ENCODE measurements around the gene ZBTB7C.

Gene ZBTB7C

DNA sequence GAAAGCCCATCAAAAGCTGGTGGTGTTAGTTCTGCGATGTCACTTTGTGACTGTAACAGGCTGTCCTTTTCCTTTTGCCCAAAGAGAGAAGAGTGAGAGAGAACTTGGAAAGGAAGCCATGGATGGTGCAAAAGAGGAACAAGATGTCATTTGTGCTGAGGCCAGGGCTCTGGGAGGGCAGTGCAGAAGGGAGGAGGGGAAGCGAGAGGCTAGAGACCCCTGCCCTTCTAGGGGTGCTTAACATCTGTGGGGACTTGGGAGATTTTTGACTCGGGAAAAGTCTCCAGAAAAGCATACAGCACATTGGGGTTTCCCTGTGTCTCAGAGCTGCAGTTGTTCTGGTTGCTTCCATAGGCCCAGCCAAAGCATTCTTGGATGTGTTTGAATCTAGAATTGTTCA is 49.6 kb downstream of the ZBTB7C start:
- no peak overlapping the region for H3K4me3 ChIP-seq (ENCODE audit: control insufficient read depth, low read depth, low read length)
- TF ChIP-seq CTCF (IDR thresholded peaks at IDR 0.05; ENCODE audit: control insufficient read depth, insufficient read depth, low read depth, low read length, missing control alignments) = no peak
- no peak for DNase-seq (ENCODE audit: low read depth)

DNA sequence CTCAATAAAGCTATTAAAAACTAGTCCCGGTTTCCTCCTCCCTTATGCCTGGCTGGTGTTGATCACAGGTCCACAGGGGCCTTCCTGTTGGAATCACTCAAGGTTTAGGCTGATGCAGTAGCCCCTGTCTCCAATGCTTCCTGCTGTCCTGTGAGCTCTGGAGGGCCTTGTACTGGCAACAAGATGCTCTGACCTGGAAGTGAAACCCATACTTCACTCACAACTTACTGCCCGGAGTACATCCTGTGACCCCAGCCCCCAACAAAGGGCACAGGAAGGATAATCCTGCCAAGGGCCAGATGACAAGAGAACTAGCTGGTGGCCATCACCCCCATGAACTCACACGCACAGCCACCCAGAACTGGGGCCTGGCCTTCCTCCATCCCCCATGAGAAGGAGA is 50.3 kb downstream of the ZBTB7C start:
- no peak for TF ChIP-seq CTCF (IDR thresholded peaks at IDR 0.05; ENCODE audit: control insufficient read depth, insufficient read depth, low read depth, low read length, missing control alignments)
- no peak for DNase-seq (ENCODE audit: low read depth)
- H3K4me3 ChIP-seq (ENCODE audit: control insufficient read depth, low read depth, low read length) = no peak overlapping the region

DNA sequence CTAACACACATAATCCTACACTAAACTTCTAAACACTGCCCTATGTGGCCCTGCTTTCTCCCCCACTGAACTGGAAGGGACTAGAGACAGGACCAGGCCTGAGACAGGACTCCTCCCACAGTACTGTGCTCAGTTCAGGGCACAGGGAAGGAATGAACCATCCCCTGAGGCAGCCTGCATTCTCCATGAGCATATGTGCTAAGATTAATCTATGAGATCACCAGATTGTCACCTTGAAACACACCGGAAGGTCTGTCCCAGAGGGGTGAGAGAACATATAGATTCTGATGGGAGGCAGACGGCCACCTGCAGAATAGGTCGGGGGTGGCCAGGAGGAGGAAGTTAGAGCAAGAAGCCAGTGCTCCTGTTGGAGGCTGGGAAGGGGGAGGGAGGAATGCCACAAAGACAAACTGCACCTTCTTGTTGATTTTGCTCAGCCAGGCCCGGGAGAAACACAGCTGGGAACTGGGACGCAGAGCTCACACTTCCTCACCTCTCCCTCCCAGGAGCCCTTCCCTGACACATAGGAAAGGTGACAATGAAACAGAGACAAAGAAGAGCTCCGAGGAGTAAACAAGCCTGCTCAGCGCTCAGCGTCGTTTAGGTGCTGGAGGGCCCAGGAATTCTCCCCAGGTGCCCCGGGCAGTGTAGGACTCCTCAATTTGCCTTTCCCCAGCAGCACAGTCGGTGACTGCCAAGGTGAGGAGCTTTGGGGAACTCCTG is 52.1 kb downstream of the ZBTB7C start:
- DNase-seq (ENCODE audit: low read depth) = no peak

GRCh38 chr18:48356151-48356745 is 52.9 kb downstream of the ZBTB7C start:
- no peak for DNase-seq (ENCODE audit: low read depth)
- H3K4me3 ChIP-seq (ENCODE audit: control insufficient read depth, low read depth, low read length) = no peak overlapping the region
- TF ChIP-seq CTCF (IDR thresholded peaks at IDR 0.05; ENCODE audit: control insufficient read depth, insufficient read depth, low read depth, low read length, missing control alignments) = no peak

More for the DNA sequence above, 52.1 kb downstream of the ZBTB7C start:
- no peak overlapping the region for H3K4me3 ChIP-seq (ENCODE audit: control insufficient read depth, low read depth, low read length)
- no peak for TF ChIP-seq CTCF (IDR thresholded peaks at IDR 0.05; ENCODE audit: control insufficient read depth, insufficient read depth, low read depth, low read length, missing control alignments)

GRCh38 chr18:48355276-48356115 is 53.7 kb downstream of the ZBTB7C start:
- H3K4me3 ChIP-seq (ENCODE audit: control insufficient read depth, low read depth, low read length) = no peak overlapping the region
- no peak for DNase-seq (ENCODE audit: low read depth)
- TF ChIP-seq CTCF (IDR thresholded peaks at IDR 0.05; ENCODE audit: control insufficient read depth, insufficient read depth, low read depth, low read length, missing control alignments) = no peak

DNA sequence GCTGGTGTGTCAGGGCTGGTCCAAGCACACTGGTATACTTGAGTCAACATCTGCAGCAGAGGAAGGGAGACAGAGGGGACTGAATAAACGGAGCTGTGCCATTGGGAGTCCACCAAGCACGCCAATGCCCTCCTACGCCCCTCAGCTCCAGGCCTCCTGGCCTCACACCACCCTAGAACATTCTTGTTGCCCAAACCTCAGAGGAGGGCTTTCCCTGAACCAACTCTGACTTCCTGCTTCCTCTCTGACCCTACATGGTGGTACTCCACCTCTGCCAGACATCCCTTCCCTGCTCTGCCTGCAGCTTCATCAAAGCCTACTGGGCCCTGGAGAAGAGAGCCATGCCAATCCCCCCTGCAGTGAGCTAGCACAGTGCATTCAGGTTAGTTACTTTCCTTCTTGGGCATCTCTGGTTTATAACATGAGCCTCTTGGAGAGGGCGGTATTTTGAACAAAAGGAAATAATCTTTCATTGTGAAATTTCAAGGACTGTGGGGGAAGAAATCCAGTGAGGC is 54.4 kb downstream of the ZBTB7C start:
- no peak for DNase-seq (ENCODE audit: low read depth)
- no peak overlapping the region for H3K4me3 ChIP-seq (ENCODE audit: control insufficient read depth, low read depth, low read length)
- no peak for TF ChIP-seq CTCF (IDR thresholded peaks at IDR 0.05; ENCODE audit: control insufficient read depth, insufficient read depth, low read depth, low read length, missing control alignments)
